Measurements from ENCODE around the gene NACC1.
"Not testable (repeated sequence)": the region's sequence is repeated elsewhere in the genome, so short reads cannot be mapped to it uniquely, and the experiment has no call there.

NACC1 gene

DNA sequence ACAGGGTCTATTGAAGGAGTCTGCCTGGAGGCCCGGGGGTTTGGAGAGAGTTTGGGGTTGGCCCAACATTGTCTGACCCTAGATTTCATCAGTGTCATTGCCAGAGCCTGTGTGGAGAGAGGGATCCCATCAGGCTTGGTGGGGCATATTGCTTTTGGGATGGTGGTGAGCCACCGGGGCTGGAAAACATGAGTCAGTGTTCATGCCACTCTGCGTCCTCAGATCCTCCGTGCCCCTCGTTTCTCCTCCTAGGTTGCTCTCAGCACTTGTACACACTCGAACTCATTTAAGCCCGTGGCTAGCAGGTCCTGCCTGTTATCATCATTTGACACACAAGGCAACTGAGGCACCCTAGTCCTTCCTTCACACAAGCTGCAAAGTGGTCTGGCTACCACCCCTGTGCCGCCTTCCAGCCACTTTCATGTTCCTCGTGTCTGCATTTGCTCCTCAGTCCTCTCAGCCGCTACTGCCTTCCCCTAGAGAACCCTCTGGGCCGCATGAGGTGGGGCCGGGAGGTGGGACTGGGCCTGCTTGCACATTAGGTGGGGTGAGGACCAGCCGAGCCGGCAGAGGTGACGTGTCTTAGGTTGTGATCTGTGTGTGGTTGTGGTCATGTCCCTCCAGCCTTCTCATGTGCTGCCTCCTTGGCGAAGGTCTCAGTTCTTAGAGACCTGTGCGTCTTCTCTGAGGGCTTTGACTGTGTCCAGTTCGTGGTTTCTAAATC, 3.6 kb downstream of the NACC1 start:
- no peak for DNase-seq

DNA sequence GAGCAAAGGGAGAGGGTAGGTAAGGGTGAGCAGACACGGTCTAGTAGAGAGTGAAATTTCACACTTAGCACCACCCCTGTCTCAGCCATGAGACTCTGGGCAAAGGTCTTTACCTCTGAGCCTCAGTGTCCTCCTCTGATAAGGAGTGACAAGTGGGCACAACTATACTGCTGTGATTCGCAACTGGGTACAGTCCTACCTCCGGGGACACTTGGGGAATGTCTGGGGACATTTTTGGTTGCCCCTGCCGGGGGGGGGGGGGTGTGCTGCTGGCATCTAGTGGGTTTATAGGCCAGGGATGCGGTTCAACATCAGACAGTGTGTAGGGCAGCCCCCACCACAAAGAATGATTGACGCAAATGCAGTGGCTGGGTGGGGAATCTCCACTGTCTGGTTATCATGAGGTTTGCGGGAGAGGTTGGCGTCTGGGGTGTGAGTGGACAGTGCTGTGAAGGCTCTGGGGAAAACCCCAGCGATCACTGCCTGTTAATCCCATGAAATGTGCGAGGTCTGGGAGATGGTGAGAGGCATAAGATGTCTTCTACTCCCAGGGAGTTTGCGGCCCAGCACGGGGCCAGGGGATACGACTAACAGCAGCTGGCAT, 4.3 kb downstream of the NACC1 start:
- DNase-seq: no peak

DNA sequence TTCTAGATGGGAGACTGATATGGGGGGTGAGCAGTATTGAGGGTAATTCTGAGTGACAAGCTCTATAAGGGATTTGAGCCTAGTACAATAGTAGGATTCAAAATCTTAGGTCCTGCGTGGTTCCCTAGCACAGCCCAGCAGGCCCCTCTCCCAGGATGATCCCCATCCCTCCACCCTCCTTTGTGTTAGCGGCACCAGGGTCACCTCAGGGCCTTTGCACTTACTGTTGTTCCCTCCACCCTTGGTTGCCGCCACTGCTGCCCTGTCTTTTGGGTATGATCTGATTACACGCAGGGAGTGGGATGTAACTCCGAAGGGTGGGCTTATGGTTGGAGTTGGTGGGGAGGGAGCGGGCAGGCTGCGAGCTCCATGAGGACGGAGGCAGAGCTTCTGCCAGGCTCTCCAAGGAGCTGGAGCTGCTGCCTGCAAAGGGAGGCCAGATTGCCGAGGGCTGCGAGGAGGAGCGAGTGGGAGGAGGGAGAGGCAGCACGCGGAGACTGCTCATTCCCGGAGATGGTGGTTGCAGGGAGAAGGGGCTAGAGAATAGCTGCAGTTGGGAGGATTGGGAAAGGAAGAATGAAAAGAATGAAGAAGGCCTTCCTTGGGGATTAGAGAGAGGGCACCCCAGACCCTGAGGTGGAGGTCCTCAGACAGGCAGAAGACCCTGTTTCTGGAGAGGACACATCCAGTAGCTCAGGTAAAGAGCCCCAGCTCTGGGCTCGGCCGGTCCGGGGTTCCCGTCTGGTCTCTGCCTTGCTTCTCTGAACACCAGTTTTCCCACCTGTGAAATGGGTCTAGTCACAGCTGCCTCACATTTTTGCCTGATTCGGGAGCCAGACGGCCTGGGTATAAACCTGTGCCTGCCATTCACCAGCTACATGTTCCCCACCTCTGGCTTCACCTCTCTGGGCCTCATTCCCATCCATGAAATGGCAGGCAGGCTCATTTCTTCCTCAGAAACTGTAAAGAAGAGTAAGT, 5.2 kb downstream of the NACC1 start:
- no peak for DNase-seq

DNA sequence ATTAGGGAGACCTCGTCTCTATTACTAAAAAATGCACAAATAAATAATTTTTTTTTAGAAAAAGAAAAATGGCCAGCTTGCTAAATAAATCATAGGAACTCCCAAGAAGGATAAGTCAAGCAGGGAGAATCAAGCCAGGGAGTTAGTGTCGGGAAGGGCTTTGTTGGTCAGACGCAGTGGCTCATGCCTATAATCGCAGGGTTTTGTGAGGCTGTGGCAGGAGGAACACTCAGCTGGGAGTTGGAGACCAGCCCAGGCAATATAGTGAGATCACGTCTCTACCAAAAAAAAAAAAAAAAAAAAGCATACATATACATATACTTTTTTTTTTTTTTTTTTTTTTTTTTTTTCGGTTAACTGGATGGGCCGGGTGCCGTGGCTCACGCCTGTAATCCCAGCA, 9.0 kb downstream of the NACC1 start:
- DNase-seq: no peak

DNA sequence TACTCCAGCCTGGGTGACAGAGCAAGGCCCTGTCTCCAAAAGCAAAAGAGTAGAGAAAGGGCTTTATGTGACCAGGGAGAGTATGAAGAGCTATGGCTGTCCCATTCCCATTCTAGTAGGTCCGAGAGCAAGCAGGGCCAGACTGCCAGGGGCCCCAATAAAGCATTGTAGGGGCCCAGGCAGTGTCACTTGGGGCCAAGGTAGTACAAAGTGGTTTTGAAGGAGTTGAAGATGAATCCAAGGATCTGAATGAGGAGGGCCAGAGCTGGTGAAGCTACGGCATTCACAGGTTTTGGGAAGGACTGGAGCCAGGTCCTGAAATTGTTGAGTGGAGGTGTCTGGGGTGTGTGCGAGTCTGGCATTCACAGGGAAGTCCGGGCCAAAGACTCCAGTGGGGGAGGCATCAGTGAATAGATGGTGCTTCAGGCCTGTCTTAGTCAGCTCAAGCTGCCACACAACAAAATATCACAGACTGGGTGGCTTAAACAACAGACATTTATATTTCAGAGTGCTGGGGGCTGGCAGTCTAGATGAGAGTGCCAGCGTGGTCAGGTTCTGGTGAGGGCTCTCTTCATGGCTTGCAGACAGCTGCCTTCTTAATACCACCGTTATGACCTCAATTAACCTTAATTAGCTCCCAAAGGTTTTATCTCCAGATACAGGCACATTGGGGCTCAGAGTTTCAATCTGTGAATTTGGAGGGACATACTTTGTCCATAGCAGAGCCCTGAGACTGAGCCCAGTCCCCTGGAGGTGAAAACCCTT, 9.9 kb downstream of the NACC1 start:
- no peak for DNase-seq

- no peak for DNase-seq
Measured at GRCh38 chr19:13128583-13128982, 10.5 kb downstream of the NACC1 start.

GRCh38 chr19:13129384-13129783, 11.3 kb downstream of the NACC1 start:
- DNase-seq: no peak

DNA sequence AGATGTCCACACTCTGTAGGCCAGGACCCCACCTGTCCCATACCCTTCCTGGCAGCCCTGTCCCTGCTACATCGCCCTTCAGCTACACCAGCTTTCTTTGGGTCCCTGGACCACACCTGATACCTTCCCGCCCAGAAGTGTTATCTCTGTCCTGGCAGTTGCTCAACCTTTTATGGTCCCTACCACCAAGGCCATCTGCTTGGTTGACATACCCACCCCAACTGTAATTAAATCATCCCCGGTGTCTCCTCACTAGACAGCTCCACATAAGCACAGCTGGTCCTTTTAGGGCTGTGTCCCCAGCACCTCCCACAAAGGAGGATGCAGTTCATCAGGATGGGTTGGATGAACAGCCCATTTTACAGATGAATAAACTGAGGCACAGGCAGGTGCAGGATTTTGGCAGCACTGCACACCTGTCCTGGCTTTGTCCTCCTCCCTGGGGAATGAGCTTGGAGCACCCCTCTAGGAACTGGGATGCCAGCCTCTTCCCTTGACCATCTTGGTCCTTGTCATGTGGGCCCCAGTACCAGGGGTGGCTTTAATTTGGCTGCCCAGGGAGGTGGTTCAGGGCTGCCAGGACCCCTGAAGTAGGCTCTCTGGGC, 12.9 kb downstream of the NACC1 start:
- DNase-seq: no peak

DNA sequence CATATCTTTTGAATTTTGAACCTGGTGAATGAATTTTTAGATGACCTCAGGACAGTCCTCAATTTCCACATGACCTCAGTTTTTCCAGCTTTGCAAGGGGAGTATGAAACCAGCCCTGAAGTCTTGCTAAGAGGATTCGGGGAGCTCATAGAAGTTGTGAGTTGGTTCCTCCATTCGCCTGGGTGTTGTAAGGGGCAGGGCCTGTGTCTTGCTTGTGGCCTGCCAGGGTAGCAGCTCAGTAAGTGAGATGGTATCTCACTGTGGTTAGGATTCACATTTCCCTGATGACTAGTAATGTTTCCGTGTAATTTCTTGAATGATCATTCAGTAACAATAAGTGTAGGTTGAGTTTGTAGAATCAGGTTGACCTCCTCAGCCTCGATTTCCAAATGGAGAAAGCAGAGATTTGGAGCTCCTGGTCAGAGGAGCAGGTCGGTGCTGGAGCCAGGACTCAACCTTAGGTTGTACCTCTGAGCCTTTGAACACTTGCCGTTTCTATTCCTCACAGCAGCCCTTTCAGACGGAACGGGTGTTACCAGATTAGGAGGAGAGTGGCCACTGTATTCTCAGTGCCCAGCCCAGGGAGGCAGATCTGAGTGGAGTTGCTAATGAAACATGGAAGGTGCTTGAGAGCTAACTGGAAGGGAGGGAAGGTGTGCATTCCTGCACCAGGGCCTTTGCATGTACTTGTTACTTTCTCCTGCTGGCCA, 14.6 kb downstream of the NACC1 start:
- DNase-seq: no peak

- DNase-seq: no peak
Measured at GRCh38 chr19:13133241-13133870, 15.3 kb downstream of the NACC1 start.

- DNase-seq: no peak
Measured at GRCh38 chr19:13134626-13135025, 16.6 kb downstream of the NACC1 start.

DNA sequence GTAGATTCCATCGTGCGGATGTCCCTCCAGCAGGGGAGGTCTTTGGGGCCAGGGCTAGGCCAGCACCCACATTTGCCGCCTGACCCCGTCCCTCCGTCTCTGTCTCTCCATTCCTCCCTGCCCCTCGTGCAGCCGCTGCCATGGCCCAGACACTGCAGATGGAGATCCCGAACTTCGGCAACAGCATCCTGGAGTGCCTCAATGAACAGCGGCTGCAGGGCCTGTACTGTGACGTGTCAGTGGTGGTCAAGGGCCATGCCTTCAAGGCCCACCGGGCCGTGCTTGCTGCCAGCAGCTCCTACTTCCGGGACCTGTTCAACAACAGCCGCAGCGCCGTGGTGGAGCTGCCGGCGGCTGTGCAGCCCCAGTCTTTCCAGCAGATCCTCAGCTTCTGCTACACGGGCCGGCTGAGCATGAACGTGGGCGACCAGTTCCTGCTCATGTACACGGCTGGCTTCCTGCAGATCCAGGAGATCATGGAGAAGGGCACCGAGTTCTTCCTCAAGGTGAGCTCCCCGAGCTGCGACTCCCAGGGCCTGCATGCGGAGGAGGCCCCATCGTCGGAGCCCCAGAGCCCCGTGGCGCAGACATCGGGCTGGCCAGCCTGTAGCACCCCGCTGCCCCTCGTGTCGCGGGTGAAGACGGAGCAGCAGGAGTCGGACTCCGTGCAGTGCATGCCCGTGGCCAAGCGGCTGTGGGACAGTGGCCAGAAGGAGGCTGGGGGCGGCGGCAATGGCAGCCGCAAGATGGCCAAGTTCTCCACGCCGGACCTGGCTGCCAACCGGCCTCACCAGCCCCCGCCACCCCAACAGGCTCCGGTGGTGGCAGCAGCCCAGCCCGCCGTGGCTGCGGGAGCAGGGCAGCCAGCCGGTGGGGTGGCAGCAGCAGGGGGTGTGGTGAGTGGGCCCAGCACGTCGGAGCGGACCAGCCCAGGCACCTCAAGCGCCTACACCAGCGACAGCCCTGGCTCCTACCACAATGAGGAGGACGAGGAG, 17.3 kb downstream of the NACC1 start:
- no peak for DNase-seq

DNA sequence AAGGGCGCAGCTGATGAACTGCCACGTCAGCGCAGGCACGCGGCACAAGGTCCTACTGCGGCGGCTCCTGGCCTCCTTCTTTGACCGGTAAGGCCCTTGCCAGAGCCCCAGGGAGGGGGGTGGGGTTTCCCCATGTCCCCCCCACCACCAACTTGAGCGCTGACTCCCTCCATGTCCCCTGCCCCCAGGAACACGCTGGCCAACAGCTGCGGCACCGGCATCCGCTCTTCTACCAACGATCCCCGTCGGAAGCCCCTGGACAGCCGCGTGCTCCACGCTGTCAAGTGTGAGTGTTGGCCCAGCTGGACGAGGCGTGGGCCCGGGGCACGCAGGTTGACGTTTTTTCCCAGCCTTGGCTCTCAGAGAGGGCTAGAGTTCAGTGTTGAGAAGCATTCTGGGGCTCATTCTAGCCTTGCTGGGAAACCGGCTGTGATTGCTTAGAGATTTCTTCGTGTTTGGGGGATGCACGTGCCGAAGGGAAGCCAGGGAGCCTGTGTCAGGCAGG, 19.3 kb downstream of the NACC1 start:
- no peak for DNase-seq

GRCh38 chr19:13138171-13138915, 20.3 kb downstream of the NACC1 start:
- DNase-seq: no peak

DNA sequence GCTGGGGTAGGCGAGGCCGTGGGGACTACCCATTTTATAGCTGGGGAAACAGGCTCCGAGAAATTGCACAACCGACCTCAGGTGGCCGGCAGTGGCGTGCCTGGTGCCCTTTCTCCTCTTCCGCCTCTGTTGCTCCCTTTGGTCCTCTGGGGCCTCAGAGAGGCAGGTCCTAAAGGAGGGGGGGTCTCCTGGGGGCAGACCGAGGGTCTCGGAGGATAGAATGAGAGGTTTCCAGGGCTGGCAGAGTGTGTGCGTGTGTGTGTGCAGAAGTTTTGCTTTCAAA, 20.8 kb downstream of the NACC1 start:
- DNase-seq: no peak

- DNase-seq: no peak
Measured at GRCh38 chr19:13139633-13140311, 21.7 kb downstream of the NACC1 start.

GRCh38 chr19:13146763-13147563, 28.9 kb downstream of the NACC1 start:
- no peak for DNase-seq

GRCh38 chr19:13149173-13149627, 31.1 kb downstream of the NACC1 start:
- DNase-seq: not testable (repeated sequence)

All from kidney glomerular epithelial cell (primary cell).